ENCODE data around the gene TMOD1.
"Not testable (repeated sequence)": the region's sequence is repeated elsewhere in the genome, so short reads cannot be mapped to it uniquely, and the experiment has no call there.

TMOD1 gene

DNA sequence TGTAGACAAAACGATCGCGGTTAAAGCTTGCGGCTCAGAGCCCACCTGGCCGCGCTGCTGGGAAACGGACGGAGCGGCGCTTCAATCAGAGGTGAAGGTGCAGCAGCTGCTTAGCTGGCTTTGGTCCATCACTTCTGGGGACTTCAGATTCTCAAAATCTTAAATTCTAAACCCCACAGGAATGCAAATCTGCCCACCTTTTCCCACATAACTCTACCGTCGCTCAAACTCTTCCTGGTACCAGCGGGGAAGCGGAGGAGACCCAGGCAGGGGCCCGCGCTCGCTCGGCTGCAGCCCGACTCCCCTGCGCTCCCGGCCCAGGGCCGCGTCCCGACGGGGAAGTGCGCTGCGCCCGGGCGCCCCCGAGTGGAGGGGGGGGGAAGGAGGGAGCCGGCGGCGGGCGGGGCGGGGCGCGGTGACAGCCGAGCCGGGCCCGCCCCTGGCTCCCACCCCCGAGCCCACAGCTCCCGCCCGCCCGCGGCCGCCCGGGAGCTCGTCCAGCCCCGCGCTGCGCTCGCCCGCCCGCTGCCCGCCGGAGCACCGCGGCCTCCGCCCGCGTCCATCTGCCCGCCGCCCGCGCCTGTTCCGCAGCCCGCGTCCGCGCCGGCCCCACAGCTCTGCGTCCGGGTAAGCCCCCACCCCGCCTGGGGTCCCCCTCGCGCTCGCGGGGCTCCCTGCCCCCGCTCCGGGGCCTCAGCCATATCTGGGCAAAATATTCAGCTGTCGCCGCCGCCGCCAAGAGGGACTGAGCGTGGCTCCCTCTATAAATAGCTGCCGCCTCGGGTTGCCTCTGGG lies at the start of gene TMOD1:
Gene TMOD1, plus strand, starts transcription at position 490 of the 795 bp plus-strand sequence. CDS start 22,523 bp downstream, outside the sequence.
- peak in 1 of 4 experiments; percentile 7 for DNase-seq

- DNase-seq: not testable (repeated sequence)
These were observed 47.9 kb upstream of the TMOD1 start for GRCh38 chr9:97453573-97453972.

DNA sequence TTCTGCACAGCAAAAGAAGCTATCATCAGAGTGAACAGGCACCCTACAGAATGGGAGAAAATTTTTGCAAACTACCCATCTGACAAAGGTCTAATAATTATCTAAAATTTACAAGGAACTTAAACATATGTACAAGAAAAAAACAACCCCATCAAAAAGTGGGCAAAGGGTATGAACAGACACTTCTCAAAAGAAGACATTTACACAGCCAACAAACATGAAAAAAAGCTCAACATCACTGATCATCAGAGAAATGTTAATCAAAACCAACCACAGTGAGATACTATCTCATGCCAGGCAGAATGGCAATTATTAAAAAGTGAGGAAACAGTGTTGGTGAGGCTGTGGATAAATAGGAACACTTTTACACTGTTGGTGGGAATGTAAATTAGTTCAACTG lies 44.6 kb upstream of the TMOD1 start:
- DNase-seq: not testable (repeated sequence)

DNA sequence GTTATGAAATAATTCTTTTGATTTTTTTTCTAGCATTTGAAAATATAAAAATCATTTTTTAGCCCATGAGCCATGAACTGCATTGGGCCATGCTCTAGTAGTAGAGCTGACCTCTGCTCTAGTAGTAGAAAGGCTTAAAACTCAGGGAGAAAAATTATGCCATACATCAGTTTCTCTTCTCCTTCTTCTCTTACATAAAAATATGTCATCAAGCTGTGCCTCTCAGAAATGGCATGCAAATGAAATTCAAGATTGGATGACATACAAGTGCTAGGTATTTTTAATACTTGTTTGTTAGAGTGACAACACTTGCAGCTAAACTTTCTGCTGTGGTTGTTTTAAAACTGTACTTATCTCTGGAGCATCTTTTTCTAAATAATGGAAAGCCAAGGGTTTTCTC lies 42.1 kb upstream of the TMOD1 start:
- DNase-seq: no peak

- DNase-seq: no peak
These were observed 39.3 kb upstream of the TMOD1 start for GRCh38 chr9:97462159-97462558.

DNA sequence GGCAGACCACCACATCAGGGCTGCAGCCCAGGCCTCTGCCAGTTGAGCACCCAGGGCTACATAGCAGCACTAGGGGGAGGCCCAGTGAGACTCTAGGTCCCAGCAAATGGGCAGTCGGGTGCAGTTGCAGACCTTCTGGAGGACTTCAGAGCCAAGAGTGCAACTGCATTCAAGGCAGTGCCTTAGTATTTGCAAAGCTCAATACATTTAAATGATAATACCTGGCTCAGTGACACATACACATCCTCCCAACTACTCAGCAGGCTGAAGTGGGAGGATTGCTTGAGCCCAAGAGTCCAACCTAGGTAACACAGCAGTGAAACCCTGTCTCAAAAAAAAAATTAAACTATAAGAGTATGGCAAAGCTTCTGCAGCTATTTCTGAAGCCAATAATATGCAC lies 38.6 kb upstream of the TMOD1 start:
- no peak for DNase-seq

DNA sequence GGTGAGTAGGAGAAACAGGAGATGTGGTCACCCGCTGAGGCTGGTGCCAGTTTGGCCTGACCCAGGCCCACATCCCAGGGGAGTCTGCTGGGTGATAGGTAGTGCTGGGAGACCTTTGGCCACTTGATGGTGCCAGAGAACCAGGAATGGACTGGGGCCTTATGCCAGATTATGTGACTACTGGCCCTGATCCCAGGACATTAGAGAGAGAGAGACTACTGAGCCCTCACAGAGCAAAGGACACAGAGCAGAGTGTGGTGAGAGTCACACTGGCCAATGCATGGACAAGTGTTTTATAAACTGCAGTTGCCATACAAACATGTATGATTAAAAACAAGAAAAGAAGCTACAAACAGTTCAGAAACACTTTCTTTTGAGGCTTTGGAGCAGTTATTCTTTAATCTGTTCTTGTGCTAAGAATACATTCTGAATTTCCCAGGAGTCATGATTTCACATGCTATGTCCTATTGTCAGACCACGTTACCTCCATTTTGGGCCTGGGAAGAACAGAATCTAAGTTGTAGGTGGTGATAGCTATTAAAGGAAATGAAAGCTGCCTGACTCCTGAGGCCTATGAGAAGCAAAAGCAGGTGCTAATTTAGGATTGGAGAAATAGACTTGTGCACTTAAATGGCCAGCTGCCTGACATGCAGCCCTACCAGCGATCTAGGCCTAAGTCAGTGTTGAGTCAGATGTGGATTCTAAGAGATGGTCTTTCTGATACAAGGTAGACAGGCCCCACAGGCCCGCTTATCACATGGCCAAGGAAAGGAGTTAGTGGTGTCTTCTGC lies 32.6 kb upstream of the TMOD1 start:
- DNase-seq: peak in 1 of 4 experiments; percentile 4

GRCh38 chr9:97470076-97470475 lies 31.4 kb upstream of the TMOD1 start:
- DNase-seq: no peak

DNA sequence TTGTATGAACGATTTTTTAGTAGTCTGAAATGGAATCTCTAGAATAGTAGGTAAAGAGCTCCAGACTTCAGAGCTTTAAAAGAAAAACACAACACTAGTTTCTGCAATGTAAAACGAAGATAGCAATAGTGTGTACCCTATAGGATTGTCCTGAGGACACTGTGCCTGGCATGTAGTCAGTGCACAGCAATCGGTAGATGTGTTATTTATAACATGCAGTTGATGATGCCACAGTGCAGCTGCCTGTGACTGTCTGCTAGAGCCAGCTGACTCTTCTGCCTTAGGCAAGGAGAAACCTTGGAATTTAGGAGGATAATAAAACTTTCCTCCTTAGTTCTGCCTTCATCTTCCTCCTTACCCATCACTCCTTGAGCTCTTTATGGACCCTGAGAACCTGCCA lies 27.7 kb upstream of the TMOD1 start:
- DNase-seq: no peak

DNA sequence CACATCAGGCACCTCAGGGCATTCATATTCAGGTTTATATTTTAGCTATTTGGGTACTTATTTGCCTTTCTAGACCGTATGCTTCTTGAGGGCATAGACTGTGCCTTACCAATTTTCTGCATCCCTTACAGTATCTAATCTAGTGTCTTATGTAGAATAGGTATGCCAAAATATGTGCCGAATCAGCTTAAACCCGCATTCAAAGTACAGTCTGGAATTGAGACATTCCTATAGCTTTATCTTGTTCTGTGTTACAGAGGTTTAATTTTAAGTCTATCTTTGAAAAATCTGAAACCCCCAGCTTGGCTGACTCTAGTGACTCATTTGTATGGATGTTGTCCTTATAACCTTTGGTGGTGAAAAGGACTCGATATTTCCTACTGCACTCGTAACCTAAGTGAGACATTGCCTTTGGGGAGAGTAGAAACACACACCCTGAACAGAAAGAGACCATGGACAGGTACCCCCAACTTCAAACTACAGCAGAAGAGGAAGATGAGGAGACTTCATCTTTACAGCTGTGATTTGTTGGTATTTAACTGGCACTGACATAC lies 27.0 kb upstream of the TMOD1 start:
- no peak for DNase-seq

- DNase-seq: no peak
These were observed 26.4 kb upstream of the TMOD1 start for GRCh38 chr9:97475059-97475458.

DNA sequence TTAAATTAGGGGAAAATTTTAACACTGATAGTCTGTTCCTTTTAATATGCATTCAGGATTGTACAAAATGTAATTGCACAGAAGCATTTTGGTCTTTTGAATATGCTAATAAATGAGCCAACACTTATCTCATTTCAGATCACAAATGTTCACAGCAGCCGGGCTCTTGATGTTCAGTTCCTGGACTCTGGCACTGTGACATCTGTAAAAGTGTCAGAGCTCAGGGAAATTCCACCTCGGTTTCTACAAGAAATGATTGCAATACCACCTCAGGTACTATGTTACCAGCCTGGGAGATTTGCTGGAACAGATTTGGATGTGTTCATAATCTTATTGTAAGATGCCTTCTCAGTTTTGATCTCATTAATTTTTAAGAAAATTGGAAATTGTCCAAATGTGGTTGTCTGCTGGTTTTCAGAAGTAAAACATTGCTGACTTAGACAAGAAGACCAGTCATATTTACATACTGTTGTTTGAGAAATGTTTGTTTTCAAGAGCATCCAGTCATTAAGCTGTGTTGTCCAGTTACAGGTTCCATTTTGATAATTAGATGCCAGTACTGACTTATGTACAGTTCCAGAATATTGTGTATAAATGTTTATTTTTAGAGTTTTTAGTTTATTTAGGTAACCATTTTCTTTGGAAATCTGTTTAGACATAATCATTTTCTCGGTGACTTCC lies 23.0 kb upstream of the TMOD1 start:
- DNase-seq: no peak

GRCh38 chr9:97479496-97480159 lies 21.8 kb upstream of the TMOD1 start:
- no peak for DNase-seq

- no peak for DNase-seq
These were observed 21.3 kb upstream of the TMOD1 start for GRCh38 chr9:97480174-97480573.

GRCh38 chr9:97480749-97481148 lies 20.7 kb upstream of the TMOD1 start:
- no peak for DNase-seq

DNA sequence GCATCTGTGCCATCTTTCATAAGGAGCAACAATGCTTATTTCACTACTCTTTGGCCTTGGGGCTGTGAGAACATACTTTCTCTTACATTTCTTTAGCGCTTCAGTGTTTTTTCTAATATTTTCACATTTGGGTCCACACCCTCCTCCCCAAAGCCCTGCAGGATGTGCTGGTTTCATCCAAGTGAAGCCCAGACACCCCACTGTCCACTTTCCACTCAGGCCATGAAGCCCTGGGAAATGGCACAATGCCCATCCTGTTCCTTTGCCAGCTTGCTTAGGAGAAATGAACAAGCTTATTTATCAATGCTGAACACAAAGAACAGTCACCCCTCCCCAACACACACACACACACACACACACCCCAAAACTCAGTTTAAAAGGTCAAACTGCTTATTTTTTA lies 17.3 kb upstream of the TMOD1 start:
- no peak for DNase-seq

- no peak for DNase-seq
These were observed 14.4 kb upstream of the TMOD1 start for GRCh38 chr9:97487107-97487506.

DNA sequence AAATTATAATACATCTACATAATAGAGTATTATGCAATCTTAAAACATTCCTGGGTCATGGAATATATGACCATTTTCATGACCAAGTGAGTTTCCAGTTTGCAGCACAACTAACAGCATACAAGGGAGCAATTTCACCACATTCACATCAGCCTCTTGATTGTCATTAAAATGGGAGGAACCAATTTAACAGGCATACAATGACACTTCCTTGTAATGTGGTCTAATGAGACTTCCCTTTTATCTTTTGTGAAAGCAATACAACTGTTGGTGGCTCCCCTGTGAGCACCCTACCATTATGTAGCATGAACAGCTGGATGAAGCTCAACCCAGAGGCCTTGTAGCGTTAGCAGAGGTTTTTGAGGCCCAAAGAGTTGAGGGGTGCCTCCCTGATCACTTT lies 13.6 kb upstream of the TMOD1 start:
- no peak for DNase-seq

DNA sequence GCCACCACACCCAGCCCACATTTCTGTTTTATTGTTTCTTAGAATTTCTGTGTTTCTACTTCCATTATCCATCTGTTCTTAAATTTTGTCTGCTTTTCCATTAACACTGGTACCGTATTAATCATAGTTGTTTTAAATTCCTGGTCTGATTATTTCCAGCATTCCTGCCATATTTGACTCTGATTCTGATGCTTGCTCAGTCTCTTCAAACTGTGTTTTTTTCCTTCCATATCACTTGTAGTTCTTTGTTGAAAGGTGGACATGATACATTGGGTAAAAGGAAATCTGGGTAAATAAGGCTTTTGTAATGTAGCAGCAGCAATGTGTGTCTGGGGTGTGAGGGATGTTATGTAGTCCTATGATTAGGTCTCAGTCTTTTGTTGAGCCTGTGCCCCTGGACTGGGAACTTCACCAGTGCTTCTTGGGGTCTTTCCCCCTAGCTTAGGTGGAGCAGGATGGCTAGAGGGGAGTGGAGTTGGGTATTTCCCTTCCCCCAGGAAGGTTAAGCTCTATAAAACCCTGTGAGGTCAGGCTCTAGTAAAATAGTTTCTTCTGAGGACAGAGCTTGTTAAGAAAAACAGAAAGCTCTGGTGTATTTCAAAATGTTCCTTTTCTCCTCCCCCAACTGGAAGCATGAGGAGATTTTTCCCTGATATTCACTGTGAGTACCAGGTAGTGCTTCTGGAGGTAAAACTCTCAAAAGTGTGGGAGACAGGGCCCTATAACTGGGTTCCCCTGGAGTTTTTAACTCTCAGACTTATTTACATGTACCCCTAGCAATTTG lies 10.1 kb upstream of the TMOD1 start:
- no peak for DNase-seq

DNA sequence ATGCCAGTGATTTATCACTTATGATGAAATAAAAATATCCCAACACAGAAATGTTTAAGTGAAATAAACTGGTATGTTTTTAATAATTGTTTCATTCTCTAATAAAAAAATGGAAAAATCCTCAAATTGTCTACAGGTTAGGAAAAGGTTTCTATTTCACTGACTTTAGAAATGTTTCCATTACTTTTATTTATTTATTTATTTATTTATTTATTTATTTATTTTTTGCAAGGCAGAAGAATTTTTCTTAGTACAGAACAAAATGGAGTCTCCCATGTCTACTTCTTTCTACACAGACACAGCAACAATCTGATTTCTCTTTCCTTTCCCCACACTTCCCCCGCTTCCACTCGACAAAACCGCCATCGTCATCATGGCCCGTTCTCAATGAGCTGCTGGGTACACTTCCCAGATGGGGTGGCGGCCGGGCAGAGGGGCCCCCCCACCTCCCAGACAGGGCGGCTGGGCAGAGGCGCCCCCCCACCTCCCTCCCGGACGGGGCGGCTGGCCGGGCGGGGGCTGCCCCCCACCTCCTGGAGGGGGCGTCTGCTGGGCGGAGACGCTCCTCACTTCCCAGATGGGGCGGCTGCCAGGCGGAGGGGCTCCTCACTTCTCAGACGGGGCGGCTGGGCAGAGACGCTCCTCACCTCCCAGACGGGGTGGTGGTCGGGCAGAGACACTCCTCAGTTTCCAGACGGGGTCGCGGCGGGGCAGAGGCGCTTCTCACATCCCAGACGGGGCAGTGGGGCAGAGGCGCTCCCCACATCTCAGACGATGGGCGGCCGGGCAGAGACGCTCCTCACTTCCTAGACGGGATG lies 3.7 kb upstream of the TMOD1 start:
- DNase-seq: not testable (repeated sequence)

DNA sequence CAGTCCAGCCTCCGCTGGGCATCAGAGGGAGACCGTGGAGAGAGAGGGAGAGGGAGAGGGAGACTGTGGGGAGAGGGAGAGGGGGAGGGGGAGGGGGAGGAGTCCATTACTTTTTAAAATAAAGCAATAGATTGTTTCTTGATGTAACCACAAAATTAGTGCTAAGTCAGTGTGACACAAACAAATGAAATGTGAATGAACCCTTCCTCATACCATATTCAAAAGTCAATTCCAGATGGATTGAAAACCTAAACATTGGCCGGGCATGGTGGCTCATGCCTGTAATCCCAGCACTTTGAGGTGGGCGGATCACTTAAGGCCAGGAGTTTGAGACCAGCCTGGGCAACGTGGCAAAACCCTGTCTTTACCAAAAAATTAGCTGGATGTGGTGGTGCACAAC lies 2.6 kb upstream of the TMOD1 start:
- not testable (repeated sequence) for DNase-seq

All from activated CD4-positive, CD25-positive, alpha-beta regulatory T cell (primary cell).